GM19455 (cell line): Measurements from ENCODE around the gene ABHD12B.
"Not testable (repeated sequence)": the region's sequence is repeated elsewhere in the genome, so short reads cannot be mapped to it uniquely, and the experiment has no call there.

Experiments used
- ATAC-seq: cut with Tn5 transposase; IDR thresholded peaks from one replicate; pipeline ENCODE4 v1.9.1; 2021; ENCODE audit not compliant: unreplicated experiment

The ABHD12B gene

GRCh38 chr14:50932592-50933495 lies 61.0 kb downstream of the ABHD12B start:
- no peak for ATAC-seq

GRCh38 chr14:50935126-50936015 lies 63.5 kb downstream of the ABHD12B start:
- no peak for ATAC-seq

GRCh38 chr14:50936016-50936340 lies 64.1 kb downstream of the ABHD12B start:
- ATAC-seq, result no peak

GRCh38 chr14:50936882-50937281 lies 65.0 kb downstream of the ABHD12B start:
- no peak for ATAC-seq

DNA sequence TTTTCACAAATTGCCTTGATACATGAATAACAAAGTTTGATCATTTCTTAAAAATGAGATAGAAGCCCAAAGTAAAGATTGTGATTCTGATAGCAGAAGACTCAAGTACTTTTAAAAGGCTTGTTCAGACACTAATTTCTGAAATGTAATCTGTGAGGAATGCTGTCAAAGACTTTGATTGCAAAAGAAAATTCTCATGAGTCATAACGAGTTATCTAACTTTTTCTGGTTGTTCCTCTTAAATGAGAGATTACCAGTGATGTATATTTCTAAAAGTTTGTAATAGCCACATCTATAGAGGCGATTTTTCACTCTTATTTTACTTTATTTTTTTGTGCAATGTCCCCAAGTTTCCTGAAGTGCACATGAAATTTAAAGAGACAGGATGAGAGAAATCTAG lies 65.5 kb downstream of the ABHD12B start:
- no peak for ATAC-seq

DNA sequence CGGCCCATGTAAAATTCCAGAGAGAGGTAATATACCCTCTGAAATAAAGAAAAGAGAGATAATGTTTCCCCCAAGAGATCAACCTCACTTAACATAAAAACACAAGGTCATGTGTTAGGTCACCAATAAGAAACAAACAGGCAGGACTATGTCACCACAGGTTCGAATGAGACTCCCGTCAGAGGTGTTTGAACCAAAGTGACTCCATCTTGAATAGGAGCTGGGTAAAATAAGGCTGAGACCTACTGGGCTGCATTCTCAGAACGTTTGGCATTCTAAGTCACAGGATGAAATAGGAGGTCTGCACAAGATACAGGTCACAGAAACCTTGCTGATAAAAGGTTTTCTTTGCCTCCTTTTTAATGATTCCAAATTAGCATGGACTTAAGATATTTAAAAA lies 65.9 kb downstream of the ABHD12B start:
- ATAC-seq, result no peak

DNA sequence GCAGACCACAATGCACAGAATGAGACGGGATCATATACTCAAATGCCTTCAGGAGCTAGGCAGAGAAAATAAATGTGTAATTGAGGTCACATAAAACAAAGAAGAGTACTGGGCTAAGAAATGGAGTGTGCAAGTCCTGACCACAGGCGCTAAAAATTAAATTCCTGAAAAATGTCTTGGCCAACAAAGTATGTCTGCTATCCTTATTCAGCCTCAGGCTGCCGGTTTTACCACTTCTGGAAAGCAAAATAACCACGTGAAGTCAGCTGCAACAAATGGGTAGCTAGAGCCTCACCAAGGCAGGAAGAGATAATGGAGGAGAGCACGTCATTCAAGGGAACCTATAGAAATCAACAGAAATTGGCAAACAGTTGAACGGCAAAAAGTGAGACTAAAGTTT lies 69.3 kb downstream of the ABHD12B start:
- no peak for ATAC-seq

GRCh38 chr14:50941638-50942037 lies 69.8 kb downstream of the ABHD12B start:
- ATAC-seq, result not testable (repeated sequence)

- ATAC-seq, result no peak
Measured at GRCh38 chr14:50943261-50943942, 71.5 kb downstream of the ABHD12B start.

GRCh38 chr14:50943943-50944646 lies 72.2 kb downstream of the ABHD12B start, which contains the start of gene PYGL:
Gene PYGL, minus strand, starts transcription at chr14:50944483. Its CDS starts 80 bp downstream, at chr14:50944403.
- peak; percentile 61 for ATAC-seq

DNA sequence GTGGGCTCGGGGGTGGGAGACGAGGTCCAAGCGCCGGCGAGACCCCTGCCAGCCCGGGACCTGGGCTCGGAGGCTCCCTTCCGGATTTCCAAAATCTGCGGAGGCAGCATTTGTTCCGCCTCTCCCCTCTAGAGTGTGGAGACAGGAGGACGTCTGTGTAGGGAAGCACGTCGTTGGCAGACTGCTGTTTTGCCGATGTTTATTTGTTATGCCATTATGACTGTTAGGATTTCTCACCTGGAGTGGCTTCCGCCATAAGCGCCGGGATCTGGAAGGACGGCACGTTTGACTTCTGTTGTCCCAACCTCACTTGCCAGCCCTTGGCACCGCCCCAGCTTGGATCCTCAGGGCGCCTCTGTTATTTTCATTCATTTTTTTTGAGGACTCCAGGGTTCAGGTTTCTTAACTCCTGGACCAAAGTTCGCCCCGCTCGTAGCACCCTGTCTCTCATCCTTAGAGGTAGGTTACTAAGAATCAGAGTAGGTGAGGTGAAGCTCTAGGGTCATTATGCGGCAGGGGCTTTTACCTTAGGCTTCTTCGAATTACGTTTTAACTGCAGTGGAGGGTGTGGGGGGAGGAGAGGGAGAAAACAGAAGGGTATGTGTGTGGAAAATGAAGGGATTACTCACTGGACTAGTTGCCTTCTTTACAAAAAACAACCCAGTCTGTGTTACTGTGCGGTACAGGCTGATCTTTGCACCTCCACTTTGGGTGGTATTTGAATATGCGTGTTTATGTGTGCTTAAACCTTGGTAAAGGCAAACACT lies 73.0 kb downstream of the ABHD12B start:
- ATAC-seq, result peak; percentile 17

GRCh38 chr14:50946234-50946935 lies 74.5 kb downstream of the ABHD12B start:
- ATAC-seq, result no peak

- no peak for ATAC-seq
Measured at GRCh38 chr14:50947446-50947845, 75.6 kb downstream of the ABHD12B start.

GRCh38 chr14:50948205-50948604 lies 76.4 kb downstream of the ABHD12B start:
- no peak for ATAC-seq

- no peak for ATAC-seq
Measured at GRCh38 chr14:50951032-50951431, 79.2 kb downstream of the ABHD12B start.

DNA sequence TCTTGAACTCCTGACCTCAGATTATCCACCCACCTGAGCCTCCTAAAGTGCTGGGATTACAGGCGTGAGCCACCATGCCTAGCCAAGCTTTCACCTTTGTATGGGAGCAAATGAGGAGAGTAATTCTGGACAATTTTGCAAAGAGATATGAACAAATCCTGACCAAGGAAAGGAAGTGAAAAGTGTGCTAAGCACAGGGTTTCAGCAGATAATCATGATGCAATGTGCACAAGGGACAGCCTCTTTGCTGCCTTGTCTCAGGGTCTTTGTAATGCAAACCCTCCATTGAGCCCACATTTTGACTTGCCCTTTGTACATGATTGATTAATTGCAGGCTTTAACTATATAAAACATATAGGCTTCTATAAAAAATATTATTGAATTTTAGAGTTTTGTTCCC lies 81.6 kb downstream of the ABHD12B start:
- no peak for ATAC-seq
